GM12891 (cell line): Measurements from ENCODE around the gene BRPF1.

Experiments used
- DNase-seq: peaks from one replicate; pipeline ENCODE4 v3.0.0; 2011; ENCODE audit warnings: low spot score; ENCODE audit not compliant: insufficient read length
- FAIRE-seq: peaks from 2 replicates; lab custom pipeline; 2011; peaks lifted over from hg19 to GRCh38; lab: Jason Lieb, UNC
- PAX5 ChIP-seq: IDR thresholded peaks from 2 replicates; pipeline ENCODE4 v1.6.1; 2011; ENCODE audit warnings: low read length, moderate library complexity, mild to moderate bottlenecking; ENCODE audit not compliant: insufficient read depth, severe bottlenecking
- POLR2A ChIP-seq: IDR thresholded peaks from 2 replicates; pipeline ENCODE4 v1.6.1; 2011; ENCODE audit warnings: low read depth, low read length, control low read depth
- POLR2AphosphoS5 ChIP-seq: IDR thresholded peaks from 2 replicates; pipeline ENCODE4 v1.6.1; 2011; ENCODE audit warnings: low read depth, low read length, control low read depth
- POU2F2 ChIP-seq: IDR thresholded peaks from 2 replicates; pipeline ENCODE4 v1.6.1; 2011; ENCODE audit warnings: low read depth, mild to moderate bottlenecking, control low read depth, low read length, moderate library complexity
- SPI1 ChIP-seq: IDR thresholded peaks from 2 replicates; pipeline ENCODE4 v1.6.1; 2011; ENCODE audit warnings: low read depth, low read length, control low read depth
- TAF1 ChIP-seq: IDR thresholded peaks from 2 replicates; pipeline ENCODE4 v1.6.1; 2011; ENCODE audit warnings: low read depth, low read length, control low read depth

Gene BRPF1

GRCh38 chr3:9690451-9691450 lies 40.8 kb upstream of the BRPF1 start:
- FAIRE-seq (peak; percentile 78), DNase-seq (peak; percentile 68)
- TF ChIP-seq POLR2AphosphoS5: peak; percentile 69; the same call in 1 of the 2 replicates
- TF ChIP-seq TAF1: no peak
- peak; percentile 61 for TF ChIP-seq PAX5
- TF ChIP-seq POLR2A: no peak
- no peak for TF ChIP-seq POU2F2
- no peak for TF ChIP-seq SPI1

DNA sequence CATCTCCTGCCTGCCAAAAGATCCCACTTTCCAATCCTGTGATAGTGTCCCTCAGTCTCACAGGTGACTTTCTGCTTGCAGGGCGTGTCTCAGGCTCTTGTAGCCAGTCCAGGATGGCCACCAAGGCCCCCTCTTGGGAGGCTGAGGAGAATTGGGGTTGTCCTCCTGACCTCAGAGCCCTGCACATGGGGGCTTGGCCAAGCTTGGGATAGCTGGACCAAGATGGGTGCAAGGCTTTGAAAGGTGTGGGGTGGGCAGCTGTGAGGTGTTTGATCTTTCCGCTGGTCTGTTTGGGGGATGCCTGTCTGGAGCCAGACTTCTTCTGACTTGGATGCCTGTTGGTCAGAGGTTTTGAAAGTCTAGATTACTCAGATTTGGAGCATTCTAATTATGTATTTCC lies 39.9 kb upstream of the BRPF1 start:
- no peak for DNase-seq
- FAIRE-seq: no peak
- TF ChIP-seq TAF1 (no peak), POLR2A (no peak), PAX5 (no peak)

DNA sequence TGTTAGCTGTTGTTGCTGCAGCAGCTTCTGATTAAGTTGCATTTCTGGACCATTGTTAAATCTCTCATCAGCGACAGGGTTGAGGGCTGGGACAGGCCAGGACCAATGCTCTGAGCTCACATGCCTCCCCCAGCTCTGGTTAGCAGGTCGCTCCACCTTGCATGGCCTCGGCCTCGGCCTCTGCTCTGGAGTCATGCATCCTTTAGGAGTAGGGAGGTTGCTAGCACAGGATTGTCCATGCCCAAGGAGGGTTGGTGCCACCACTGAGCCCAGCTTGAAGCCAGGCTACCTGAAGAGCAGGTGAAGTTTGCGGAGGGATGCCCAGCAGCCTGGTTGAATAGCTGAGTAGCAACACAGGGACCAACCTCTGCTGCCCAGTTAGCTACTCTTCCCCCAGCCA lies 39.1 kb upstream of the BRPF1 start:
- no peak for DNase-seq
- no peak for FAIRE-seq
- no peak for TF ChIP-seq PAX5
- TF ChIP-seq SPI1: no peak
- no peak for TF ChIP-seq POLR2AphosphoS5
- TF ChIP-seq POLR2A: no peak
- no peak for TF ChIP-seq POU2F2
- no peak for TF ChIP-seq TAF1

DNA sequence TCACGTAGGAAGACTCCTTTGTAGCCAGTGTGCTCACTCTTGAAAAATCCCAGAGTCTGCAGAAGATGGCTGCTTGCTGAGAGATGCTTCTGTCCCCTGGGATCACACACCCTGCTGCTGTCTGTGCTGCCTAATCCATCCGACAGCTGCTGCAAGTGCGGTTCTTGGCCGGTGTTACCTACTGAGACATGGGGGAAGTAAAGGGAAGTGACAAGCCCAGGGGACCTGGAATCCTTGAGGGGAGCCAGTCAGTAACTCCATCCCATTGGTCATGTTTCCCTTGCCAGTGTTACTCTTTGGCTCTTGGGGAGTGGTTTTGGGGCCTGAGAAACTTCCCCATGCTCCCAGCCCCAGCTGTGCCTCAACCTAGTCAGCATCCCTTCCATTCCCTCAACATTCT lies 36.2 kb upstream of the BRPF1 start:
- DNase-seq (no peak), FAIRE-seq (no peak)
- no peak for TF ChIP-seq PAX5
- TF ChIP-seq POU2F2: no peak
- no peak for TF ChIP-seq POLR2A
- TF ChIP-seq SPI1: no peak
- no peak for TF ChIP-seq TAF1
- no peak for TF ChIP-seq POLR2AphosphoS5

GRCh38 chr3:9695746-9696145 lies 35.8 kb upstream of the BRPF1 start:
- TF ChIP-seq TAF1 (no peak), POLR2A (no peak), PAX5 (no peak), SPI1 (no peak)
- FAIRE-seq: no peak
- DNase-seq: no peak

DNA sequence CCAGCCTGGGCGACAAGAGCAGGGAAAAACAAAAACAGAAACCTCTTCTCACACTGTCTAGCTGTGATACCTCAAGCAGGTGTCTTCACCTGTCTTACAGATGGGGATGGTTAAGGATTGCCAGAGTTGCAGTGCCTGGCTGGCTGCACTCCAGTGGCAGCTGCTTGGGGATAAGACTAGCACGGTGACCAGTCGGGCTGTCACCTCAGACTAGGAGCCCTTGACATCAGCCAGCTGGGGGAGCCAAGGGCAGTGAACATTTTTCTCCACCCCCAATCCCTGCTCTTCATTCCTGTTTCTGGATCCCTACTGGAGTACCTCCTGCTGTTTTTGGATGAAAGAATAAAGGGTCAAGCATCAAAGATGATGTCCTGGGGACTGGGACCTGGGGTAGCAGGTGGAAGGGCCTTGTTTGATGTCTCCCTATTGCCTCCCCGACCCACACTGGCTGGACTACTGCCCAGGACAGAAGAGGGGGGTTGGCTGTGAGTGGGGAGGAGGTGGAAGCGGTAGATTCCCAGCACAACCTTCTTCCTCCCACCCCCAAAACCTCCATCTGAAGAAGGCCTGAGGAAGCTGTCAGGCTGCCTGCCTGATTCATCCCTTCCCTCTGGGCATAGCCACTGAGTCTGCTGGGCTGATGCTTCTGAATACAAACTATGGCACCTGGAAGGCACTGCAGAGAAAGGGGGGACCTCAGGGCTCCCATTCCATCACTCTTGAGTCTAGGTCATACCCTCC lies 34.9 kb upstream of the BRPF1 start:
- TF ChIP-seq POLR2A: 0 out of 2 replicates have a peak, but pooled peaks have one; percentile 22
- no peak for TF ChIP-seq PAX5
- DNase-seq (no peak), FAIRE-seq (no peak)

DNA sequence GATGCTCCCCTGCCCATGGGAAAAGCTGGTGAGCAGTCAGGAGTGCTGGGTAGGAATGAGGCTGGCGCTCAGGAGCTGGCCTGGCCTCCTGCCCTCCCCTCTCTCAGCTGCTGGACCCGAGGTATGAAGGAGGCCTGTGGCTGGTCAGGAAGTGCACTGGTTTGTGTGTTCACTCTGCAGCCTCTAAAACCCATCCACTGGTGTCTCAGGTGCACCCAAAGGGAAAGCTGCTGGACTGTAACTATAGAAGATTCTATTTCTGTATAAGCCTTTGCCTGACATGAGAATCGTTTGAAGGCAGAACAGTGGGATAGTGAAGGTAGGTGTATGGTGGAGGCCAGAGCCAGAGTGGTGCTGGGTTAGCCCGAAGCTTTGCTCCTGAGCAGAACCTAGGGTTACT lies 33.6 kb upstream of the BRPF1 start:
- no peak for DNase-seq
- FAIRE-seq: no peak
- TF ChIP-seq PAX5 (no peak), POU2F2 (no peak), SPI1 (no peak), POLR2AphosphoS5 (no peak), TAF1 (no peak), POLR2A (no peak)

- TF ChIP-seq TAF1 (no peak), POU2F2 (no peak), POLR2A (no peak), PAX5 (no peak), POLR2AphosphoS5 (no peak), SPI1 (no peak)
- FAIRE-seq: no peak
Observed at GRCh38 chr3:9698293-9698692, 33.2 kb upstream of the BRPF1 start.

GRCh38 chr3:9700536-9700935 lies 31.0 kb upstream of the BRPF1 start:
- TF ChIP-seq SPI1 (no peak), POLR2A (no peak), POU2F2 (no peak), TAF1 (no peak), POLR2AphosphoS5 (no peak), PAX5 (no peak)
- no peak for FAIRE-seq
- DNase-seq: no peak

More at GRCh38 chr3:9698293-9698692, 33.2 kb upstream of the BRPF1 start:
- DNase-seq: no peak

DNA sequence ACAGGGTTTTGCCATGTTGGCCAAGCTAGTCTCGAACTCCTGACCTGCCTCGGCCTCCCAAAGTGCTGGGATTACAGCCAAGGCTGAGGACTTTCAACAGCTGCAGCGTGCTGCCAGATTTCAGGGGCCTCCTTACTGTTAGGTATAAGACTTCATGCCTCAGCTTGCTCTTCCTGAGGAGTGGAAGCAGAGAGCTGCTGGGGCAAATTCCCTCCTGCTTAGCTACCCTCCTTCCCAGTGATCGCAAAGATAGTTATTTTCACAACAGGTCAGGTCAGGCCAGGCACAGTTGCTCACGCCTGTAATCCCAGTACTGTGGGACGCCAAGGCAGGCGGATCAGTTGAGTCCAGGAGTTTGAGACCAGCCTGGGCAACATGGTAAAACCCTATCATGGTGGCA lies 30.5 kb upstream of the BRPF1 start:
- DNase-seq: no peak
- TF ChIP-seq POLR2AphosphoS5: no peak
- TF ChIP-seq TAF1: no peak
- no peak for TF ChIP-seq POU2F2
- no peak for TF ChIP-seq PAX5
- no peak for TF ChIP-seq SPI1
- no peak for TF ChIP-seq POLR2A
- no peak for FAIRE-seq
